ENCODE data around the gene DCAF11. TPM values are rescaled to one million over a fixed set of nuclear protein-coding genes. Genes with fewer than 3 reads are reported as not detected.

Gene DCAF11
- total and polyA plus RNA-seq, 2 of the 13 experiments (the other 11 are each of a cell fraction or from before 2014, with no cell fraction given) = 150 to 257 TPM

GRCh38 chr14:24095271-24096068 is 19.1 kb upstream of the DCAF11 start (continued):
- TF ChIP-seq ZNF556 (CRISPR knock-in tag; IDR thresholded peaks at IDR 0.05; ENCODE audit: borderline replicate concordance) = peak; percentile 100
- peak; percentile 95 for TF ChIP-seq ZBTB34 (CRISPR knock-in tag; IDR thresholded peaks at IDR 0.05)
- TF ChIP-seq ZNF343 (CRISPR knock-in tag; IDR thresholded peaks at IDR 0.05) = peak; percentile 100
- peak; percentile 86; the same call in 1 of the 2 replicates for TF ChIP-seq ZNF101 (CRISPR knock-in tag; IDR thresholded peaks at IDR 0.05; ENCODE audit: borderline replicate concordance, low read depth)
- peak; percentile 53; the same call in 1 of the 2 replicates for TF ChIP-seq CREBL2 (CRISPR knock-in tag; IDR thresholded peaks at IDR 0.05; ENCODE audit: borderline replicate concordance)
- TF ChIP-seq, protein P1, sequence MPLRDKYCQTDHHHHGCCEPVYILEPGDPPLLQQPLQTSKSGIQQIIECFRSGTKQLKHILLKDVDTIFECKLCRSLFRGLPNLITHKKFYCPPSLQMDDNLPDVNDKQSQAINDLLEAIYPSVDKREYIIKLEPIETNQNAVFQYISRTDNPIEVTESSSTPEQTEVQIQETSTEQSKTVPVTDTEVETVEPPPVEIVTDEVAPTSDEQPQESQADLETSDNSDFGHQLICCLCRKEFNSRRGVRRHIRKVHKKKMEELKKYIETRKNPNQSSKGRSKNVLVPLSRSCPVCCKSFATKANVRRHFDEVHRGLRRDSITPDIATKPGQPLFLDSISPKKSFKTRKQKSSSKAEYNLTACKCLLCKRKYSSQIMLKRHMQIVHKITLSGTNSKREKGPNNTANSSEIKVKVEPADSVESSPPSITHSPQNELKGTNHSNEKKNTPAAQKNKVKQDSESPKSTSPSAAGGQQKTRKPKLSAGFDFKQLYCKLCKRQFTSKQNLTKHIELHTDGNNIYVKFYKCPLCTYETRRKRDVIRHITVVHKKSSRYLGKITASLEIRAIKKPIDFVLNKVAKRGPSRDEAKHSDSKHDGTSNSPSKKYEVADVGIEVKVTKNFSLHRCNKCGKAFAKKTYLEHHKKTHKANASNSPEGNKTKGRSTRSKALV (CRISPR knock-in tag; IDR thresholded peaks at IDR 0.05) = peak; percentile 74
- TF ChIP-seq ZNF282 (IDR thresholded peaks at IDR 0.05; ENCODE audit: partially characterized antibody) = no peak
- no peak; the same call in 1 of the 2 replicates for TF ChIP-seq ELK4 (CRISPR knock-in tag; IDR thresholded peaks at IDR 0.05; ENCODE audit: borderline replicate concordance)
- peak; percentile 100 for TF ChIP-seq ZNF430 (CRISPR knock-in tag; IDR thresholded peaks at IDR 0.05)
- TF ChIP-seq, protein P2, sequence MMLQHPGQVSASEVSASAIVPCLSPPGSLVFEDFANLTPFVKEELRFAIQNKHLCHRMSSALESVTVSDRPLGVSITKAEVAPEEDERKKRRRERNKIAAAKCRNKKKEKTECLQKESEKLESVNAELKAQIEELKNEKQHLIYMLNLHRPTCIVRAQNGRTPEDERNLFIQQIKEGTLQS (CRISPR knock-in tag; IDR thresholded peaks at IDR 0.05) = peak; percentile 44
- TF ChIP-seq, protein P3, sequence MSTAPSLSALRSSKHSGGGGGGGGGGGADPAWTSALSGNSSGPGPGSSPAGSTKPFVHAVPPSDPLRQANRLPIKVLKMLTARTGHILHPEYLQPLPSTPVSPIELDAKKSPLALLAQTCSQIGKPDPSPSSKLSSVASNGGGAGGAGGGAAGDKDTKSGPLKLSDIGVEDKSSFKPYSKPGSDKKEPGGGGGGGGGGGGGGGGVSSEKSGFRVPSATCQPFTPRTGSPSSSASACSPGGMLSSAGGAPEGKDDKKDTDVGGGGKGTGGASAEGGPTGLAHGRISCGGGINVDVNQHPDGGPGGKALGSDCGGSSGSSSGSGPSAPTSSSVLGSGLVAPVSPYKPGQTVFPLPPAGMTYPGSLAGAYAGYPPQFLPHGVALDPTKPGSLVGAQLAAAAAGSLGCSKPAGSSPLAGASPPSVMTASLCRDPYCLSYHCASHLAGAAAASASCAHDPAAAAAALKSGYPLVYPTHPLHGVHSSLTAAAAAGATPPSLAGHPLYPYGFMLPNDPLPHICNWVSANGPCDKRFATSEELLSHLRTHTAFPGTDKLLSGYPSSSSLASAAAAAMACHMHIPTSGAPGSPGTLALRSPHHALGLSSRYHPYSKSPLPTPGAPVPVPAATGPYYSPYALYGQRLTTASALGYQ (CRISPR knock-in tag; IDR thresholded peaks at IDR 0.05) = peak; percentile 86; the same call in 1 of the 2 replicates
- no peak for TF ChIP-seq ZSCAN21 (CRISPR knock-in tag; IDR thresholded peaks at IDR 0.05; ENCODE audit: borderline replicate concordance)
- TF ChIP-seq REXO4 (CRISPR knock-in tag; IDR thresholded peaks at IDR 0.05; ENCODE audit: borderline replicate concordance) = no peak
- TF ChIP-seq NCOA5 (CRISPR knock-in tag; IDR thresholded peaks at IDR 0.05) = no peak; the same call in 1 of the 2 replicates
- TF ChIP-seq, protein P4, sequence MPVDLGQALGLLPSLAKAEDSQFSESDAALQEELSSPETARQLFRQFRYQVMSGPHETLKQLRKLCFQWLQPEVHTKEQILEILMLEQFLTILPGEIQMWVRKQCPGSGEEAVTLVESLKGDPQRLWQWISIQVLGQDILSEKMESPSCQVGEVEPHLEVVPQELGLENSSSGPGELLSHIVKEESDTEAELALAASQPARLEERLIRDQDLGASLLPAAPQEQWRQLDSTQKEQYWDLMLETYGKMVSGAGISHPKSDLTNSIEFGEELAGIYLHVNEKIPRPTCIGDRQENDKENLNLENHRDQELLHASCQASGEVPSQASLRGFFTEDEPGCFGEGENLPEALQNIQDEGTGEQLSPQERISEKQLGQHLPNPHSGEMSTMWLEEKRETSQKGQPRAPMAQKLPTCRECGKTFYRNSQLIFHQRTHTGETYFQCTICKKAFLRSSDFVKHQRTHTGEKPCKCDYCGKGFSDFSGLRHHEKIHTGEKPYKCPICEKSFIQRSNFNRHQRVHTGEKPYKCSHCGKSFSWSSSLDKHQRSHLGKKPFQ (CRISPR knock-in tag; IDR thresholded peaks at IDR 0.05; ENCODE audit: insufficient replicate concordance) = no peak
- peak; percentile 99 for TF ChIP-seq RXRA (CRISPR knock-in tag; IDR thresholded peaks at IDR 0.05)
- peak; percentile 89; the same call in 1 of the 2 replicates for TF ChIP-seq ZNF292 (CRISPR knock-in tag; IDR thresholded peaks at IDR 0.05; ENCODE audit: borderline replicate concordance, low read depth)
